AG10803 (cell line): ENCODE data around the gene DERA.
"Not testable (repeated sequence)": the region's sequence is repeated elsewhere in the genome, so short reads cannot be mapped to it uniquely, and the experiment has no call there.

Experiments used
- DNase-seq: peaks from one replicate; pipeline ENCODE4 v3.0.0; 2010; ENCODE audit warnings: low read depth
- H3K4me3 ChIP-seq: 2 replicates; pipeline ENCODE4 v1.5.1; 2011; ENCODE audit warnings: mild to moderate bottlenecking, low read length, control low read depth
- CTCF ChIP-seq: conservative IDR thresholded peaks from 2 replicates; pipeline ENCODE4 v1.5.1; 2011; ENCODE audit warnings: mild to moderate bottlenecking, low read length, control low read depth, inconsistent platforms

DERA gene

DNA sequence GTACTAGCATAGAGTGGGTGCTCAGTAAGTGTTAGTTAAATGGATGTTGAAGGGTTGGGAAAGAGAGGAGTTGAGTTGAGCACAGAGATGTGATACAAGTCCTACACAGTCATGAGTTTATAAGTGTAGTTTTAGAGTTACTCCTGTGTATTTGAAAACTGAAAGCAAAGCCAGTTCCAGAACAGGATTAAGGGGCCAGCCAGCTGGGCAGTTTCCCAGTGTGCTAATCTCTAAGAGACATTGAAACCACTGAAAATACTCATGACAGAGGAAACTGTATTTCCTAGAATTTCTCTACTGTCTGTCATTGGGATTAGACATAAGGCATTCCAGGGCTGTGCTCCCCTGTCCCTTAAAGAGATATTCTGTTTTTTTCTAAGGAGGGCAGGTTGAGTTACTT, 101.0 kb downstream of the DERA start:
- no peak for TF ChIP-seq CTCF
- peak; percentile 58 for DNase-seq
- H3K4me3 ChIP-seq, result no peak overlapping the region

- not testable (repeated sequence) for DNase-seq, H3K4me3 ChIP-seq
These were observed 102.6 kb downstream of the DERA start for GRCh38 chr12:16013722-16014121.

DNA sequence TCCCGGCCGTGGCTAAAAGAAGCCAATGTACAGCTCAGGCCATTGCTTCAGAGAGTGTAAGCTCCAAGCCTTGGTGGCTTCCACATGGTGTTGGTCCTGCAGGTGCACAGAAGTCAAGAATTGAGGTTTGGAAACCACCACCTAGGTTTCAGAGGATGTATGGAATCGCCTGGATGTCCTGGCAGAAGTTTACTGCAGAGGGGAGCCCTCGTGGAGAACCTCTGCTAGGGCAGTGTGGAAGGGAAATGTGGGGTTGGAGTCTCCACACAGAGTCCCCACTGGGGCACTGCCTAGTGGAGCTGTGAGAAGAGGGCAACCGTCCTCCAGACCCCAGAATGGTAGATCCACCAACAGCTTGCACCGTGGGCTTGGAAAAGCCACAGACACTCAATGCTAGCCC, 103.3 kb downstream of the DERA start:
- H3K4me3 ChIP-seq, DNase-seq: not testable (repeated sequence)

GRCh38 chr12:16016748-16017147, 105.6 kb downstream of the DERA start:
- no peak for DNase-seq
- no peak for TF ChIP-seq CTCF
- no peak overlapping the region for H3K4me3 ChIP-seq

GRCh38 chr12:16018306-16018705, 107.2 kb downstream of the DERA start:
- TF ChIP-seq CTCF, result no peak
- DNase-seq, result no peak
- H3K4me3 ChIP-seq, result no peak overlapping the region

- TF ChIP-seq CTCF, result no peak
- peak; percentile 45 for DNase-seq
- no peak overlapping the region for H3K4me3 ChIP-seq
These were observed 108.0 kb downstream of the DERA start for GRCh38 chr12:16019136-16019535.

DNA sequence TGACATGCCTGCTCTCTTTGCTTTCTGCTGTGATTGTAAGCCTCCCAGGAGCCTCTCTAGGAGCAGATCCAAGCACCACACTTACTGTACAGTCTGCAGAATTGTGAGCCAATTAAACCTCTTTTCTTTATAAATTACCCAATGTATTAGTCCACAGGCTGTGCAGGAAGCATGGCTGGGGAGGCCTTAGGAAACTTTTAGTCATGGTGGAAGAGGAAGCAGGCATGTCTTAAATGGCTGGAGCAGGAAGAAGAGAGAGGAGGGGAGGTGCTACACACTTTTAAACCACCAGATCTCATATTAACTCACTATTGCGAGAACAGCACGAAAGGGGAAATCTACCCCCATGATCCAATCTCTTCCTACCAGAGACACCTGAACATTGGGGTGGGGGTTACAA, 108.9 kb downstream of the DERA start:
- DNase-seq, result no peak
- TF ChIP-seq CTCF, result no peak
- H3K4me3 ChIP-seq, result no peak overlapping the region

DNA sequence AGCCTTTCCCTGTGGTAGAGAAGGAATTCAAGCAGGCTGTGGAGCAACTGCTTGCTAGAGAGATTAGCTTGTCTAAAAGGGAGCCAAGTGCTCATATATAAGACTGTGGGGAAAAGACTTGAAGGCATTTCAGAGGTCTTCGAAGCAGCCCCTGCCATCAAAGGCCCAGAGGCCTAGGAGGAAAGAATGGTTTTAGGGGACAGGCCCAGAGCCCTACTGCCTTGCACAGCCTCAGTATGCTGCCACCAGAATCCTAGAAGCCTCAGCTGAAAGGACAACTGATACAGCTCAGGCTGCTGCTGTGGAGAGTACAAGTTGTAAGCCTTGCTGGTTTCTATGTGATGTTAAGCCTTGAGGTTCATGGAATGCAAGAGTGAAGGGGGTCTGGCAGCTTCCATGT, 109.9 kb downstream of the DERA start:
- no peak for TF ChIP-seq CTCF
- H3K4me3 ChIP-seq, result no peak overlapping the region
- DNase-seq, result no peak

DNA sequence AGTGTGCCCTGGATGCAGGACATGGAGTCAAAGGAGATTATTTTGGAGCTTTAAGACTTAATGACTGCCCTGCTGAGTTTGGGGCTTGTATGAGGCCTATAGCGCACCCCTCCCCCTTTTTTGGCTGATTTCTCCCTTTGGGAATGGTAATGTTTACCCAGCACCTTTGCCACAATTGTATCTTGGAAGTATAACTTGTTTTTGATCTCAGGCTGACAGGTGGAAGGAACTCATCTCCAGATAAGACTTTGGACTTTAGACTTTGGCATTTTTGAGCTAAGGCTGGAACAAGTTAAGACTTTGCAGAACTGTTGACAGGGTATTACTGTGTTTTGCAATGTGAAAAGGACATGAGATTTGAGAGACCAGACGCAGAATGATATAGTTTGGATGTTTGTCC, 110.5 kb downstream of the DERA start:
- TF ChIP-seq CTCF, result no peak
- H3K4me3 ChIP-seq, result no peak overlapping the region
- DNase-seq, result no peak
